WTC11 (cell line): ENCODE results near the gene COG8. TPM values are rescaled to one million over a fixed set of nuclear protein-coding genes. Genes with fewer than 3 reads are reported as not detected.

ENCODE experiments used
- ATAC-seq: fragments of 200-7000 bp; cut with Tn5 transposase; 2 replicates; pipeline ENCODE4 v1.10.0; 2021; ENCODE audit warnings: mild to moderate bottlenecking, moderate library complexity
- CTCF ChIA-PET: fragments of 300-600 bp; sonication (Branson Sonifier 250); formaldehyde crosslinking; loops from one replicate; lab custom pipeline; 2021; ENCODE audit warnings: antibody characterized with exemption; lab: Charles Lee
- POLR2A ChIA-PET: fragments of 350-600 bp; sonication (Branson Sonifier 250); formaldehyde crosslinking; loops from one replicate; lab custom pipeline; 2021; ENCODE audit warnings: antibody characterized with exemption; lab: Charles Lee
- DNase-seq: peaks from one replicate; pipeline ENCODE4 v3.0.0; 2021; ENCODE audit warnings: low spot score
- H3K27ac Mint-ChIP-seq: 2 replicates; pipeline ENCODE4 v1.8.0; 2021; ENCODE audit warnings: mixed read lengths
- H3K27me3 Mint-ChIP-seq: 2 replicates; pipeline ENCODE4 v1.8.0; 2021; ENCODE audit warnings: low read depth, mild to moderate bottlenecking, moderate library complexity, mixed read lengths
- H3K36me3 Mint-ChIP-seq: 2 replicates; pipeline ENCODE4 v1.8.0; 2021; ENCODE audit warnings: mixed read lengths
- H3K4me1 Mint-ChIP-seq: 2 replicates; pipeline ENCODE4 v1.8.0; 2022; ENCODE audit warnings: mixed read lengths
- H3K4me3 Mint-ChIP-seq: 2 replicates; pipeline ENCODE4 v1.8.0; 2021; ENCODE audit warnings: mild to moderate bottlenecking, moderate library complexity, mixed read lengths
- H3K9me3 Mint-ChIP-seq: 2 replicates; pipeline ENCODE4 v1.8.0; 2021; ENCODE audit warnings: mixed read lengths
- AR ChIP-seq: fragments of 250-450 bp; sonication (Bioruptor Pico); IDR thresholded peaks from 2 replicates; pipeline ENCODE4 v1.9.0; 2021; ENCODE audit warnings: mild to moderate bottlenecking
- CBFB ChIP-seq: sonication (generic); formaldehyde crosslinking; IDR thresholded peaks from 2 replicates; pipeline ENCODE4 v1.8.1; 2022; ENCODE audit warnings: mild to moderate bottlenecking, low read depth, missing genetic modification reagents
- CDX4 ChIP-seq: fragments of 250-450 bp; sonication (Bioruptor Pico); IDR thresholded peaks from 2 replicates; pipeline ENCODE4 v1.9.0; 2021; ENCODE audit warnings: moderate library complexity, mild to moderate bottlenecking, inconsistent platforms, borderline replicate concordance
- CREB1 ChIP-seq: sonication (generic); formaldehyde crosslinking; IDR thresholded peaks from 2 replicates; pipeline ENCODE4 v1.8.0; 2023; ENCODE audit warnings: mild to moderate bottlenecking, missing genetic modification reagents
- FOXP4 ChIP-seq: sonication (generic); formaldehyde crosslinking; IDR thresholded peaks from 2 replicates; pipeline ENCODE4 v1.8.0; 2022; ENCODE audit warnings: mild to moderate bottlenecking, missing genetic modification reagents
- HMGXB4 ChIP-seq: sonication (generic); formaldehyde crosslinking; IDR thresholded peaks from 2 replicates; pipeline ENCODE4 v1.8.1; 2023; ENCODE audit warnings: mild to moderate bottlenecking, moderate library complexity, missing genetic modification reagents
- JUN ChIP-seq: sonication (generic); formaldehyde crosslinking; IDR thresholded peaks from 2 replicates; pipeline ENCODE4 v1.8.0; 2023; ENCODE audit warnings: mild to moderate bottlenecking, missing genetic modification reagents
- NR1H2 ChIP-seq: sonication (generic); formaldehyde crosslinking; IDR thresholded peaks from 2 replicates; pipeline ENCODE4 v1.9.0; 2021; ENCODE audit warnings: mild to moderate bottlenecking, moderate library complexity, missing genetic modification reagents
- PREB ChIP-seq: sonication (generic); formaldehyde crosslinking; IDR thresholded peaks from 2 replicates; pipeline ENCODE4 v1.8.1; 2022; ENCODE audit warnings: mild to moderate bottlenecking, missing genetic modification reagents, moderate library complexity, borderline replicate concordance
- ZMAT4 ChIP-seq: fragments of 250-450 bp; sonication (Bioruptor Pico); IDR thresholded peaks from 2 replicates; pipeline ENCODE4 v1.9.0; 2021; ENCODE audit warnings: mild to moderate bottlenecking
- ZNF121 ChIP-seq: sonication (generic); formaldehyde crosslinking; IDR thresholded peaks from 2 replicates; pipeline ENCODE4 v1.8.0; 2023; ENCODE audit warnings: missing genetic modification reagents
- ZNF138 ChIP-seq: sonication (generic); formaldehyde crosslinking; conservative IDR thresholded peaks from 2 replicates; pipeline ENCODE4 v1.8.1; 2022; ENCODE audit warnings: mild to moderate bottlenecking, moderate library complexity, missing genetic modification reagents
- ZNF423 ChIP-seq: fragments of 250-450 bp; sonication (Bioruptor Pico); IDR thresholded peaks from 2 replicates; pipeline ENCODE4 v2.1.2; 2022; ENCODE audit warnings: mild to moderate bottlenecking, moderate library complexity
- ZNF532 ChIP-seq: fragments of 250-450 bp; sonication (Bioruptor Pico); IDR thresholded peaks from 2 replicates; pipeline ENCODE4 v1.9.0; 2021; ENCODE audit warnings: mild to moderate bottlenecking, borderline replicate concordance
- ZNF671 ChIP-seq: fragments of 250-450 bp; sonication (Bioruptor Pico); IDR thresholded peaks from 2 replicates; pipeline ENCODE4 v1.8.0; 2021; ENCODE audit warnings: mild to moderate bottlenecking
- ZSCAN18 ChIP-seq: fragments of 250-450 bp; sonication (Bioruptor Pico); IDR thresholded peaks from 2 replicates; pipeline ENCODE4 v2.1.2; 2022; ENCODE audit warnings: mild to moderate bottlenecking, moderate library complexity
- total RNA-seq: library from RNA; stranded (reverse); gene quantifications from 3 replicates; pipeline ENCODE4 v1.2.3, GENCODE V29; 2021

Gene COG8
- total RNA-seq, 1 experiment from 2014 or later = 56.5 TPM

GRCh38 chr16:69378760-69379159 is 39.4 kb upstream of the COG8 start:
- ChIA-PET POLR2A (no interaction called here), CTCF (interaction anchor here (1.0 kb wide), 1 partner anchor 17 kb away, joined by 3 read pairs; no protein-coding TSS in a partner anchor)
- Mint-ChIP-seq H3K4me1 (no peaks in the 10 kb centered on the region), H3K27me3 (no peaks in the 10 kb centered on the region), H3K36me3 (peaks cover 52% of the 10 kb centered on the region), H3K4me3 (no peak overlapping the region), H3K27ac (no peak overlapping the region), H3K9me3 (no peaks in the 10 kb centered on the region)
- ATAC-seq (no peak), DNase-seq (no peak)
- TF ChIP-seq HMGXB4 (CRISPR knock-in tag) = no peak
- TF ChIP-seq ZNF671 (CRISPR knock-in tag) = no peak
- TF ChIP-seq CREB1 (CRISPR knock-in tag) = no peak
- TF ChIP-seq ZNF121 (CRISPR knock-in tag) = no peak
- TF ChIP-seq ZNF423 (CRISPR knock-in tag) = no peak
- no peak for TF ChIP-seq FOXP4 (CRISPR knock-in tag)
- no peak for TF ChIP-seq ZNF138 (CRISPR knock-in tag)
- no peak for TF ChIP-seq ZSCAN18 (CRISPR knock-in tag)
- no peak for TF ChIP-seq JUN (CRISPR knock-in tag)
- TF ChIP-seq ZNF532 (CRISPR knock-in tag) = no peak
- TF ChIP-seq CBFB (CRISPR knock-in tag) = no peak
- no peak for TF ChIP-seq PREB (CRISPR knock-in tag)
- TF ChIP-seq AR (CRISPR knock-in tag) = no peak
- TF ChIP-seq NR1H2 (CRISPR knock-in tag) = no peak
- no peak for TF ChIP-seq CDX4 (CRISPR knock-in tag)
- TF ChIP-seq ZMAT4 (CRISPR knock-in tag) = no peak
